NCI-H2171 (cell line): ENCODE measurements around the gene RIC3.

Source experiments
- DNase-seq: peaks from one replicate; lab custom pipeline; 2025; lab: John Stamatoyannopoulos, UW

The RIC3 gene, protein sequence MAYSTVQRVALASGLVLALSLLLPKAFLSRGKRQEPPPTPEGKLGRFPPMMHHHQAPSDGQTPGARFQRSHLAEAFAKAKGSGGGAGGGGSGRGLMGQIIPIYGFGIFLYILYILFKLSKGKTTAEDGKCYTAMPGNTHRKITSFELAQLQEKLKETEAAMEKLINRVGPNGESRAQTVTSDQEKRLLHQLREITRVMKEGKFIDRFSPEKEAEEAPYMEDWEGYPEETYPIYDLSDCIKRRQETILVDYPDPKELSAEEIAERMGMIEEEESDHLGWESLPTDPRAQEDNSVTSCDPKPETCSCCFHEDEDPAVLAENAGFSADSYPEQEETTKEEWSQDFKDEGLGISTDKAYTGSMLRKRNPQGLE

DNA sequence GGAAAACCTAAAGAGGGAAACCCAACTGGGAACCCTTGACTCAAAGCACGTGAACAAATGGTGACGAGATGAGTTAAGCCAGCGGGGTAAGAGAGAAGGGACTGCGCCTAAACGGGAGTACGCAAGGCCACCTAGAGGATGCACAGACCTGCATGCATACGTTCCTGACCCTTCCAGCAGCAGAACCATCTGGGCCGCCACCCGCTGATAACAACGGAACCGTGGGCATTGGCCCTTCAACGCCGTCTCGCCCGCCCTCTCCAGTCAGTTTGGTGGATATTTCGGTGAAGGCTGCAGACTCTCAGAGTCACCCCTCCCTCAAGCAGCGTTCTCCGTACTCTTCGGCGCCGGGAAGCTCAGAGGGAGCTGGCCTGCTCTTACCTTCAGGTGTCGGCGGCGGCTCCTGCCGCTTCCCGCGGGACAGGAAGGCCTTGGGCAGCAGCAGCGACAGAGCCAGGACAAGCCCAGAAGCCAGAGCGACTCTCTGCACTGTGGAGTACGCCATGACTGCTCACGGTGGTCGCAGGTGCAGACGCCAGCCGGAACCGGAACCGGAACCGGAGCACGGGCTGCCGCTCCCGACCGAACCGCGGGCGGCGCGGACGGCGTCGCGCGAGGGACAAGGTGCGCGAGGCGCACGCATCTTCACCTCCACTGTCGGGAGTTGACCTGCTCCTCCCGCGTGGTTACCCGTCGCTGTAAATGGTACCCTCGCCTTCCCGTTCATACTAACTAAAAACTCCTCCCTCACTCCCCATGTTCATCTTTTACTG lies at the start of gene RIC3:
Gene RIC3 (minus strand): TSS at position 541 of the 773 bp plus-strand sequence. CDS start 36 bp downstream, at position 505.
- peak; percentile 57 for DNase-seq

DNA sequence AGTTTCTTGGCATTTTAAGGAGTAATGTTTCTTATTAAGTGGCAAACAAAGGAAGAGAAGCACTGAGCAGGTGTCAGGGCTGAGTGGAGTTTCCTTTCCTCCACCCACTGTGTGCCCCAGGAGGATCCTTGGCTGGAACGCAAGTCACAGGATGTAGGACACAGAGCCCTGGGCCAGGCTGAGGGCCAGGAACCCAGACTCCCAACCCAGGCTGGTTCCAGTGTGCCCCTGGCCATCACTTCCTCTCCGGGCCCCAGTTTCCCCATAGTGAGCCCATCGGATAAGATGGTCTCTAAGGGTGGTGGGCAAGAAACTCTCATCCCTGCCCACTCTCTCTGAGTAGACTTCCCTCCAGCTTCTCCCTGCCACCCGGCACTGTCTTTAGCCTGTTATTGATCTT lies 49.6 kb upstream of the RIC3 start:
- no peak for DNase-seq

DNA sequence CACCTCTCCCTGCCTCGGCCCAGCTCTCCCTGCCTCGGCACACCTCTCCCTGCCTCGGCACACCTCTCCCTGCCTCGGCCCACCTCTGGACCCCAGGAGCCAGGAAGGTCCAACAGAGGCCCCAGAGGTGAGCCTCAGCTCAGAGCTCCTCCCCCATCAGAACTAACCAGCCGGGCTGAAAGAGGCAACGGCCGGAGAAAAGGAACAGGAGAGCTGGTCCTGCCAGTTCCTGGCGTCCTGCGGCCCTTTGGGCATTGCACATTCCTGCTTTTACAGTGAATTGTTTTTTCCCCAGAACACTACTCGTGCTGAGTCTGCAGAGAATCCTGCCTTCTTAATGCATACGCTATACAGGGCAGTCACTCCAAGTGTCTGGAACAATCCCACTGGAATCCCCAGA lies 49.1 kb upstream of the RIC3 start:
- DNase-seq = no peak

DNA sequence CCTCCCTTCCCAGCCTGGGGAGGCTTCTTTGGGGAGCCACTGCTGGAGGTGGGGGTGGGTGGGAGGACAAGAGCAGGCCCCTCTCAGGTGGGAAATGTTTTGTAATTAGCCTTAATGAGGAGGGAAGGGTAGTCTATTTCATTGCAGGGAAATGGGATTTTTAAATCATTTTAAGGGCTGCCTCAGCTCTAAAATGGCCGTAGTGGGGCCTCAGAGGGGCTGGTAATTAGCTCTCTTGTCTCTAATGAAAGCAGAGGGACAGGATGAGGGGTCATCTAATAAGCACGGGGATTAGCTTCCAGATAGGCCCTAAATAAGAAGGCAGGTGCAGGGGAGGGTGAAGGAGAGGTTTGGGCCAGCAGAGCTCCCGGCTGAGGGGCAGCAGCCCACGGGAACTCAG lies 48.3 kb upstream of the RIC3 start:
- no peak for DNase-seq

DNA sequence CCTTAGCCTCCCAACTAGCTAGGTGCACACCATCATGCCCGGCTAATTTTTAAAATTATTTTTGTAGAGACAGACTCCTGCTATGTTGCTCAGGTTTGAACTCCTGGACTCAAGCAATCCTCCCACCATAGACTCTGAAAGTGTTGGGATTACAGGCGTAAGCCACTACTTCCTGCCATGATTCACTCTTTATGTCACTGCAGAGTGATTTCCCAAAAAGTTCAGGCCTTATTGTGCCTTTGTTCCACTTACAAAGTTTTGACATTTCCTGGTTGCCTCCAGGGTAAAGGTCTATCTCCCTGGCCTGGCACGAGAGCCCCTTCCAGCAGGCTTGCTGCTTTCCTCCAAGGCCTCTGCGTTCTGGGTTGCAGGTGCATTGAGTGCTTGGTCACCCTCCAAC lies 44.6 kb upstream of the RIC3 start:
- DNase-seq = no peak

DNA sequence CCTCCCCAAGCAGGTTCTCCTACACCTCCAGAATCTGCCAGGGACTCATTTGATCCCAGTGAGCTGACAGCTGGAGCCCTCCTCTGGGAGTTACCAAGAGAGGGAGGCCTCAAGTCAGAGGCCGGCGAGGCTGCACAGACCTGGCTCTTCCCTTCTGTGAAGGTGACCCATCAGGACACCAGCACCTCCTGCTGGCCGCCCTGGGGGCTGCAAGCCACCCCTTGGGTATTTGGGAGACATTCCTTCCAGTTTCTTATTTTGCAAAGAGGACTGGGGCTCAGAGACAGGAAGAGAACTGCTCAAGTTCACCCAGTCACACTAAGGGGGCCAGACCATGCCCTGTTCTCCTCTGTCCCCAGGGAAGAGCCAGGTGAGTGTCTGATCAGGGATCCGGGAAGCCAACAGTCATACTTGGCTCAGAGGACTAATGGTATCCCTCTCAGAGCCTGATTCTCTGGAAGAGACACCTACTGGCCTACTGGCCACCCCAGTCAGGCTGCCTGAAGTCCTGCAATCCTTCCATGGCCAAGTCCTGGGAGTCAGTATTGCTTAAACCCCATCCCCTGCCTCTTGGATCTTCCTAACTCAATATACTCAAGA lies 40.5 kb upstream of the RIC3 start:
- no peak for DNase-seq

DNA sequence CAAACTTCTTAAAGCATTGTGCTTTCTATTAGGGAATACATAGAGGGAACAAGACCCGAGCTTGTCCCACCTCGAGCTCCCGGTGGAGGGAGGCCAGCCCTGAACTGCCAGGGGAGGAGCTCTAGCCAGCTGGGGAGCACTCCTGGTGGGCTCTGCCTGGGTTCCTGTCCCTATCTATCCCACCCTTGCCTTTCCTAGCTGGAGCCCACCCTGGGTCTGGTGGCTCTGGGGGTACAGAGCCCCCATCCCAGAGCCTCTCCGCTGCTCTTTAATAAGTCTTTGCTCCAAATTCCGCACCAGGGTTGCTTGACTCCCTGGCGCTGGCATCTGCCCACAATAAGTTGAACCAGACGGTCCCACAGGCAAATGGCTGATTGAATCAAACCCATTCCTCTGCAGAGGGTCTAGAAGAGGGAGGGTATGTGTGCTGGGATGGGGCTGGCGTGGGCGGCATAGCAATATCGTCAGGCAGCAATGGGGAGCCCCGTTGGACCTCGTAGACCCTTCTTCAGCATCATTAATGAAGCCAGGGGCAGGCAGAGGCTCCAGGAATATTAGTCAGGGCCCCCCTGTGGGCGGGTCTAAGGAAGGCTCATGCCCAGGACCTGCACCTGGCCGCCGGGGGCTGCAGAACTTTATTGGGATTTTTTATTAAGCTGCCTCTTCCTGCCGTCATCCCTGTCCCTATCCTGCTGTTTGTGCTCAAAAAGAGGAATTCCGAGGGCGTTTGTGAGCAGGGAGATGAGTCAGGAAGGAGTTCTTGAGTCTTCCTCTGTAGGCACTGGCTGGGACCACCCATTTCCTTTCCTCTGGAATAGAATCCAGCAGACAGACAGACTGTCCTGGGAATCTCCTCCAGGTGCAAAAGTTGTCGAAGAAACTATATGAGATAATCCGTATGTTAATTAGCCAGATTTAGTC lies 38.5 kb upstream of the RIC3 start:
- no peak for DNase-seq

DNA sequence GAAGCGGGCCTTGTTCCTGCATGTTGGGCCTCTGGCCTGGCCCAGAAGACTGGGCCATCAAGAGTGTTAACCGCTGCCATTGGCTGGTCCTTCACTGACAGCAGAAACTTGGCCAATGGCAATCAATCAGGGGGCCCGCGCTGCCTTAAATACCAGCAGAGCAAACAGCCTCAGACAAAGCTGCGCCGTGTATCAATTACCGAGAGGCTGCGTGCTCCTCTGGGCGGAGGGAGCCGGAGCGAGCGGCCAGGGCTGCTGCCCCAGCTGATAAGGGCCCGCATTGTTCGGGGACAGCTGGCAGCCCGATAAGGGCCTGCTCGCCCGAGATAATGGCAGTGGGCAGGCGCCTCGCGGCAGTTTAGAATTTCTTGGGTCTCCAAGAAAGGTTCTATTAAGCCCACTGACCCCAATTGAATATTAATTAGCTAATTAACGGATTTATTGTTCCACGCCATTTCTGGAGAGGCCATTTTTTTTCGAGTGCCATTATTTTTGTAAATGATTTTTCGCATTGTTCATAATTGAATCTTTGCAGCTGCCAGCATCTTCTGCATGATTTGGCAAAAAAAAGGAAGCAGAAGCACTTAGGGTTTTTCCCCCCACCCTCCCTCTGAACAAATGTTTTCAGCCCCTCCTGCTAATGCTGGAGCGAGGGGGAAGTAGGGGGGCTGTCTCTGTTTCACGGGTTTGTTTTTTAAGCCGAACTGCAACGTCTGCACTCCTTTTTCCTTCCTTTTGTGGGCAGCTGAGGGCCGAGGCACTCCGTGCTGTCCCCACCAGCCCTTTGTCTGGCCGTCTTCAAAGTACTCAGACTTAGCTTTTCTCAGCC lies 37.6 kb upstream of the RIC3 start:
- no peak for DNase-seq

DNA sequence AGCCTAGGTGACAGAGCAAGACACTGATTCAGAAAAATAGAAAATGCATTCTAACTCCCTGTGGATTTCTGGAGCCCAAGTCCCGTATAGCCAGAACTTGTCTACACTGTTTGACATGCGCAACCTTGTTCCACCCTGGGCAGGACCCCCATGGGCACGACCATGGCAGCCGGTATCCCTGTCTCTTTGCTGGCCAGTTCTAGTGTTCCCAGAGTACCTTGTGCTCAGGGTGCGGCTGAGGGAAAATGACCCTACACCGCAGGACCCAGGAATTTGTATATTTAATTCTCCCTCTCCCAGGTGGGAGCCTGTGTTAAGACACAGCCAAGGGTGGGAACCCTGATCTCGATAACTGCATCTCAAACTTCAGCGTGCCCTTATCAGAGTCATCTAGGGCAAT lies 36.7 kb upstream of the RIC3 start:
- no peak for DNase-seq

DNA sequence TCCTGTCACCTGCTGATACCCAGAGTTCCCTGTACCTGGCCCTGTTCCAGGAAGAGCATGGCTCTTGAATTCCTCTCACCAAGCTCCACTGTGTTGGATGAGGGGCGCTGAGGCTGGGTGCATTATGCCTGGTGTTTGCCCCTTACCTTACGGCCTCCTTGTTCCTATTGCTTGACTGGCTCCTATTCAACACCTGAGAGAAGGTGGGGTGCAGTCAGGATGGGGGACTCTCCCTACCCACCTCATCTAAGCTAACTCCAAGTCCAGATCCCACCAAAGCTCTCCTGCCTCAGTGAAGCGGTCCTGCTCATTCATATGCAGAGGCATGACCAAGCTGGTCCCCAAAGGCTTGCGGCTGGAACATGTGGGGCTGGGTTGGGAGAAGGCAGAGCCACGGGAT lies 35.8 kb upstream of the RIC3 start:
- DNase-seq = no peak

DNA sequence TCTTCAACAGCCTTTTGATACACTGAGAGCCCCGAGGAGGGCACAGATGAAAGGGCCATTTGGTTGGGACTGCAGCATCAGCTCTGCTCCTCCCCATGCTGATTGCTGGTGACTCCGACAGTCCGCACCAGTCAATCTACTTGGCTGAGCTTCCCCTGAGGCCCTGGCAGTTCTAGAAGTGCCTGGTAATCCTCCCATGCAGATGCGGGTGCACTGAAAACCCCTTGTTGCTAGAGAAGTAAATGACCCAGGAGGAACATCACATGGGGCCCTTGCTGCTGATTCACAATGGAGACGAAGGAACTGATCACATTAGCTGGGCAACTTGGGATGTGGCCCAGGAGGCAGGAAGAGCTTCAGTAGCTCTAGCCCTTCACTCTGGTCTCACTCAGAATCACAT lies 35.2 kb upstream of the RIC3 start:
- no peak for DNase-seq

DNA sequence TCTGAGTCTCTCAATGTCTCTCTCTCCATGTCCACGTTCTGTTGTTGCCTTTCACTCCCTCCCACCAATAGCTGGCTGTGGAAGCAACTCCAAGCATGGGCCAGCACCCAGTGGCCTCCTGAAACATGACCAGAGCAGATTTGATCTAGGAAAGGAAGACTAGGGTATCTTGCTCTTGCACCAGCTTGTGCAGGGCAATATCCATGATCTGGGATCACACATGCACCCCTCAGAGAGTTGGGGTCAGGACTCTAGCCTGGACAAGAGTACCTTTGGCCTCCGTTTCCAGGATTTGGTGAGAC lies 34.5 kb upstream of the RIC3 start:
- no peak for DNase-seq

DNA sequence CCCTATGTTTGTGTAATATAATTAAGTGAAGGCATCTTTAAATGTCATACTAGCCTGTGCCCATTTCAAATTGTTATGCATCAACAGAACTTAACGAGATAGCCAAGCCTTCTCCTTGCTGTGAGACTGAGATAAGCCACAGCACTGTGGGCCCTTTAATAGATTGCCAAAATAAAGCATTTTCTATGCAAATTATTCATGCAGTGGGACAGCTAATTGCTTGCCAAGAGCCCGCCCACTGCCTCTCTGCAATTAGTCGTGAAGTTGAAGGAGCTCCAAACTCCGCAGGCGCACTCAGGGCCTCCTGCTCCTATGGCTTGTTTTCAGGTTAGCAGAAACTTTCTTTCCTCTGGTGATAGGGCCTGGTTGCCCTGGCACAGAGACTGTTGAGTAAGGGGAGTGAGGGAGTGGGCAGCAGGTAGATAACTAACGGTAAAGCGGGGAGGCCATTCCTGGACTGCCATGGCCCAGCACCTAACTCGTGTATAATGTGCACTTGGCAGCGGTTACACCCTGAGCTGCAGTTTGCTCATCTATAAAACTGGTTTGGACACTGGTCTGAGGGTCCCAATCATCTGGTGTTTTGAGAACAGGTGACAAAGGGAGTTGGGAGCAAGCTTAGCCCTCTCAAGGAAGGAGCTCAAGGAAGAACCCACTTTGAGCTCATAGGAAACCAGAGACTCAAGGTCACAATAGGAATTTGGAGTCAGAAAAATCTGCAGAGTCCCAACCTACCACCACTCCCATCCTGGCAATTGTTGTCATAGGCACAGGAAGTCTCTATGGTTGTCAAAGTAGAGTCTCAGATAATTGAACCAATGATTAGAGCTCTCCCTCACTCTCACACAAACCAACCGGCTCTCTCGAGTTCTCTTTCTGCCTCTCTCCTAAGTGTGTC lies 33.9 kb upstream of the RIC3 start:
- no peak for DNase-seq

DNA sequence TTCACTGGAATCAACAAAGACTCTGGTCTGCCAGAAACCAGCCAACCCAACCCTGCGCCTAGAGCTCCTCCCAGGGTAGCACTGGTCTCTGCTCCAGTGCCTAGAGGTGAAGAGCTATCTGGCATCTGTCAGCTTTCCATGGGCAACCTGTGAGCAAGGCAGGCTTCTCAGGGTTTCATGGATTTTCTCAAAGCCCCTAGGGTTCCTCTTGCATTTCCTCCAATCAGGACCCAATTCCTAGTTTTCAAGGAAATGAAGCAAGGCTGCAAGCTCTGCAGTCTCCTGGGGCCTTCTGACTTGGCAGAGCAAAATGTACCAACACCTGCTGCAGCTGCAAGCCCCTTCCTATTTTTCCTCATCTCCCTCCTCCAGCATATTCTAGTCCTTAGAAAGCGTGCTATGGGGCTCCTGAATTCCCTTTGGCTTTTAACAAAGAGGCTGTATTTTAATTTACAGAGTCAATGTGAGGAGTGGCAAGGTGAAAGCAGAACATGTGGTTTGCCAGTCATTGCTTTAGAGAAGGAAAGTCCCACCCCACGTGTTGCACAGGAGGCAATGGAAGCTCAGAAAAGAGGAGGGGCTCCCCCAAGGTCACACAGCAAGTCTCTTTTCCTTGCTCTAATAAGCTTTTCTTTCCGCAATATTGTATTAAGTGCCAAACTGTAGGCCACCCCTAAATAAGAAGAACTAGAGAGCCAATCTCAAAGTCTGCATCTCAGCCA lies 33.0 kb upstream of the RIC3 start:
- peak; percentile 56 for DNase-seq

DNA sequence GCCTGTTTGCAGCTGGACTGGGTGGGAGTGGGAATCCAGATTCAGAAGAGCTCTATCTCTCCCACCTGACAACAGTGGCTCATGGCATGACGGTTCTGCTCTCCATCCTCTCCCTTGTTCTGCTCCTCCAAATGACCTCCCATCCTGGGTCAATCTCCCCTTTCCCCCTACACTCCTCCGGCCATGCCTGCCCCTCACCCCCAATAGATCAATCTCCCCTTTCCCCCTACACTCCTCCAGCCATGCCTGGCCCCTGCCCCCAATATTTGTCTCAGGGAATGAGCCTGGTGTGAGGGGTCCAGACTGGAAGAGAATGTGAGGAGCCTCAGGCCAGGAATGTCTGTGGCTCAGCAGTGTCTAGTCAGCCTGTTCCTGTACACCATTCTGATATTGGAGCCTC lies 30.9 kb upstream of the RIC3 start:
- DNase-seq = no peak

DNA sequence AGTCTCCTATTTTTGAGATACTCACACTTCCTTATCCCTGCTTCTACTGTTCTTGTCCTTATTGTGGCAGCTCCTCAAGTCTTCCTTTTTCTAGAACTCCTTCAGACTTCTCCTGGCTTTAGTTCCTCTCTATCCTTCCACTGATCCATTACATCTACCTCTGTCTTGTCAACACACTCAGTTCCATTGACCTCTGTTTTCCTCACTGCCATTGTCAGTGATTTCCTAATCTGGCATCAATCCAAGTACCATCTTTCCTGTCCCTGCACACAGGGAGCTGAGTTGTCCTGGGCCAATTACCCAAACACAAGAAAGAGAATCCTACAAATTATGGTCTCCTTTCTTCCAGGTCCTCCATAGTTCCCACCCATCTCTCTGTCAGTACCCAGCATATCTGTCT lies 27.9 kb upstream of the RIC3 start:
- DNase-seq = no peak

DNA sequence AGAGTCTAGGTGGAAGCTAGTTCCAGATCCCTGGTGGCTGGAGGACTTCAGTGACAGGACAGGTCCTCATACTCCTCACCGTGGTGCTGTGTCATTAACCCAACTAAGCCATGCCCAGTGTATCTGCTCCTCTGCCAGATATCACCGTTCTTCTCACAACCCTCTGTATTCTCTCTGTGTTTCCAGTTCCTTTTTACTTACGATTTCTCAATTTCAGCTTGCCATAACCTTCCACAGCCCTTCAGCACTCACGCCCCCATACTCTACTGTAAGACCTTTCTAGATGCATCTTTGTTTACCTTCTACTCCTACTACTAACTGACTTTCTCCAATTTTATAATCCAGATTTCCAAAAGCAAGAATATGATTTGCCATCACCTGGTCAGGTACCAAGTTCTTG lies 26.1 kb upstream of the RIC3 start:
- DNase-seq = no peak

DNA sequence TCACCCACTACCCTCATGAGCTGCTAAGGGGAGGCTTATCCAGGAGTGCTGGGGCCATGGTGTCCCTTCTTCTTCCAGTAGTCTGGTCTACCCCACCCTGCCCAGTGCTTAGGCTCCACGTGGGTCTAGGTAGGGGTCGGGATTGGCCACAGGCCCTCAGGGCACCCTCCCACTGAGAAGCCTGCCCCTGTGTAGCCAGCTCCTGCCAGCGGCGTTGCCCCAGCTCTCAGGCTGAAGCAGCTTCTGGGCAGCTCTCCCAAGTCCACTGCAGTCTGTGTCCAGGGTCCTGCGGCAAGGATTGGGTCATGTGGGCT lies 24.0 kb upstream of the RIC3 start:
- DNase-seq = no peak

DNA sequence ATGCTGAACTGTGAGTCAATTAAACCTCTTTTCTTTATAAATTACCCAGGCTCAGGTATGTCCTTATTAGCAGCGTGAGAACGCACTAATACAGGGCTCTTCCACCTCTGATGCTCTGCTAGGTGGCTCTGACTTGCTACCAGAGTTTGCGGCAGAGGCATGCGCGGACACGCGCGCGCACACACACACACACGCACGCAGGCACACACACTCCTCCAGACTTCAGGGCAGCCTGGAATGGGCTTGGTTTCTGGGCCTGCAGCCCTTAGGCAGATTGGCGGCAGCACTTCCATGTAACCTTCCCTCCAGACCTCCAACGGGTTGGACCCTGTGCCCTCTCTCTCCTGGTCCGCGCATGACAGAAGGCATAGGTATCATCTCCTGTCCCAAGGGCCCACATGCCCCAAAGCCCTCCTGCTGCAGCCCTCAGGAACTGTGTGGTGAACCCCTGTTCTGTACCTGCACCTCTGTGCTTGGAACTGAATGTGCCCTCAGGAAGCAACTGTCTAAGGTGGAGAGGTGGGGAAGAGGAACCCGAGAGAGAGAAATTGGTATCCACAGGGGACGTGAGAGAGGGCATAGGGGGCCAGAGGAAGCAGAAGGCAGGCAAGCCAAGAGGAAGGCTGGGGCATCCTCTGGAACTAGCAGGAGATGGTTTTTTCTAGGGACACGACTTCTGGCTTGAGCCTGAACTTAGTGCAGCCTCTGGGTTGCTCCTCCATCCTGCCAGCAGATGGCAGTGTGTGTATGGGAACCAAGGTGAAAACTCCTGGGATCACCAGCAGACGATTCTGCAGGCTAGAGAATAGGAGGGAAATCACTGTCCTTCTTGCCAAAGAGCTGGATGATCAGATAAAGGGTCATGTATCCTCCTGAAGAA lies 23.4 kb upstream of the RIC3 start:
- DNase-seq = peak; percentile 43
